ENCODE measurements around the gene ARHGAP21.
"Not testable (repeated sequence)": the region's sequence is repeated elsewhere in the genome, so short reads cannot be mapped to it uniquely, and the experiment has no call there.

ARHGAP21 gene

DNA sequence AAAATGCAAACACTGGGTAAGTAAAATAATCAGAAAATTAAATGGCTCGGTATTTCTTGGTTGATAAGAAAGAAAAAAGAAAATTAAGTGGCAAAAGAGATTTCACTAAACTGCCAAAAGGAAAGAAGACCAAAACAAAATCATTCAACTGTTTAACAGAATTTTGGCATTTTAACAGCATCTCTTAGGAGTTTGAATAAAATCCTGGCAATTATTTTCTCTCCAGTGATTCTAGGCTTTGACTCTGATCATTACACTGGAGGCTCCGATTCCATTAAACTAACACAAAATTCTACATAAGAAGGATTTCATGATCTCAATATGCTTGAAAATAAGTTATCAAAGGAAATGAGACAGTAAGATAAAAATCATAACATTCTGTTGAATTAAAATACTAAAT, 62.3 kb downstream of the ARHGAP21 start:
- DNase-seq: no peak
- Histone ChIP-seq H3K36me3 (replicated peaks; ENCODE audit: insufficient read depth, low read length) (no peaks in the 10 kb centered on the region), H3K4me2 (ENCODE audit: low read depth, low read length) (no peak overlapping the region), H3F3A (ENCODE audit: insufficient read depth, low read length) (no peaks in the 10 kb centered on the region), H2AFZ (ENCODE audit: low read length) (no peak overlapping the region), H3K79me2 (ENCODE audit: low read length) (no peaks in the 10 kb centered on the region), H3K9me3 (replicated peaks; ENCODE audit: insufficient read depth, low read length) (no peaks in the 10 kb centered on the region), H3K4me3 (ENCODE audit: low read length) (no peak overlapping the region), H3K9ac (ENCODE audit: low read length) (no peak overlapping the region), H3K27ac (ENCODE audit: low read length) (no peak overlapping the region), H4K20me1 (ENCODE audit: insufficient read depth, low read length) (no peaks in the 10 kb centered on the region), H3K4me1 (ENCODE audit: low read length) (no peaks in the 10 kb centered on the region), H3K27me3 (replicated peaks; ENCODE audit: insufficient read depth, low read length) (no peaks in the 10 kb centered on the region), H3K9me2 (replicated peaks; ENCODE audit: insufficient read depth, low read length) (no peaks in the 10 kb centered on the region)
- TF ChIP-seq, protein P1, sequence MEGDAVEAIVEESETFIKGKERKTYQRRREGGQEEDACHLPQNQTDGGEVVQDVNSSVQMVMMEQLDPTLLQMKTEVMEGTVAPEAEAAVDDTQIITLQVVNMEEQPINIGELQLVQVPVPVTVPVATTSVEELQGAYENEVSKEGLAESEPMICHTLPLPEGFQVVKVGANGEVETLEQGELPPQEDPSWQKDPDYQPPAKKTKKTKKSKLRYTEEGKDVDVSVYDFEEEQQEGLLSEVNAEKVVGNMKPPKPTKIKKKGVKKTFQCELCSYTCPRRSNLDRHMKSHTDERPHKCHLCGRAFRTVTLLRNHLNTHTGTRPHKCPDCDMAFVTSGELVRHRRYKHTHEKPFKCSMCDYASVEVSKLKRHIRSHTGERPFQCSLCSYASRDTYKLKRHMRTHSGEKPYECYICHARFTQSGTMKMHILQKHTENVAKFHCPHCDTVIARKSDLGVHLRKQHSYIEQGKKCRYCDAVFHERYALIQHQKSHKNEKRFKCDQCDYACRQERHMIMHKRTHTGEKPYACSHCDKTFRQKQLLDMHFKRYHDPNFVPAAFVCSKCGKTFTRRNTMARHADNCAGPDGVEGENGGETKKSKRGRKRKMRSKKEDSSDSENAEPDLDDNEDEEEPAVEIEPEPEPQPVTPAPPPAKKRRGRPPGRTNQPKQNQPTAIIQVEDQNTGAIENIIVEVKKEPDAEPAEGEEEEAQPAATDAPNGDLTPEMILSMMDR (IDR thresholded peaks at IDR 0.05; ENCODE audit: low read length): no peak
- TF ChIP-seq EZH2phosphoT487 (IDR thresholded peaks at IDR 0.05; ENCODE audit: low read length) (no peak), EZH2 (optimal IDR thresholded peaks at IDR 0.05; ENCODE audit: low read depth, low read length) (no peak)

- not testable (repeated sequence) for H3K4me2 ChIP-seq (ENCODE audit: low read depth, low read length); H3K4me1 ChIP-seq (ENCODE audit: low read length); H3K9me3 ChIP-seq (replicated peaks; ENCODE audit: insufficient read depth, low read length); H3K79me2 ChIP-seq (ENCODE audit: low read length); H4K20me1 ChIP-seq (ENCODE audit: insufficient read depth, low read length); H3K4me3 ChIP-seq (ENCODE audit: low read length); H3F3A ChIP-seq (ENCODE audit: insufficient read depth, low read length); H3K9me2 ChIP-seq (replicated peaks; ENCODE audit: insufficient read depth, low read length); H3K27me3 ChIP-seq (replicated peaks; ENCODE audit: insufficient read depth, low read length); H3K36me3 ChIP-seq (replicated peaks; ENCODE audit: insufficient read depth, low read length); H3K9ac ChIP-seq (ENCODE audit: low read length); H3K27ac ChIP-seq (ENCODE audit: low read length); DNase-seq; H2AFZ ChIP-seq (ENCODE audit: low read length)
Measured at GRCh38 chr10:24658319-24658718, 65.4 kb downstream of the ARHGAP21 start.

DNA sequence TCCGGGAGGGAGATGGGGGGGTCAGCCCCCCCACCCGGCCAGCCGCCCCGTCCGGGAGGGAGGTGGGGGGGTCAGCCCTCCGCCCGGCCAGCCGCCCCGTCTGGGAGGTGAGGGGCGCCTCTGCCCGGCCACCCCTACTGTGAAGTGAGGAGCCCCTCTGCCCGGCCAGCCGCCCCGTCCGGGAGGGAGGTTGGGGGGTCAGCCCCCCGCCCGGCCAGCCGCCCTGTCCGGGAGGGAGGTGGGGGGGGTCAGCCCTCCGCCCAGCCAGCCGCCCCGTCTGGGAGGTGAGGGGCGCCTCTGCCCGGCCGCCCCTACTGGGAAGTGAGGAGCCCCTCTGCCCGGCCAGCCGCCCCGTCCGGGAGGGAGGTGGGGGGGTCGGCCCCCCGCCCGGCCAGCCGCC, 67.4 kb downstream of the ARHGAP21 start:
- DNase-seq; H4K20me1 ChIP-seq (ENCODE audit: insufficient read depth, low read length); H3K9me2 ChIP-seq (replicated peaks; ENCODE audit: insufficient read depth, low read length); H3K9me3 ChIP-seq (replicated peaks; ENCODE audit: insufficient read depth, low read length); H3K79me2 ChIP-seq (ENCODE audit: low read length); H3K36me3 ChIP-seq (replicated peaks; ENCODE audit: insufficient read depth, low read length); H2AFZ ChIP-seq (ENCODE audit: low read length); H3K4me2 ChIP-seq (ENCODE audit: low read depth, low read length); H3K4me3 ChIP-seq (ENCODE audit: low read length); H3K9ac ChIP-seq (ENCODE audit: low read length); H3K27me3 ChIP-seq (replicated peaks; ENCODE audit: insufficient read depth, low read length); H3K27ac ChIP-seq (ENCODE audit: low read length): not testable (repeated sequence)
- peaks cover 21% of the 10 kb centered on the region for H3K4me1 ChIP-seq (ENCODE audit: low read length)
- H3F3A ChIP-seq (ENCODE audit: insufficient read depth, low read length): peaks cover 23% of the 10 kb centered on the region

GRCh38 chr10:24652381-24652957, 71.2 kb downstream of the ARHGAP21 start:
- peak; percentile 81 for DNase-seq
- Histone ChIP-seq H3K36me3 (replicated peaks; ENCODE audit: insufficient read depth, low read length) (no peaks in the 10 kb centered on the region), H2AFZ (ENCODE audit: low read length) (peak overlapping the region; percentile 10), H3K27ac (ENCODE audit: low read length) (peak overlapping the region; percentile 90), H3K4me2 (ENCODE audit: low read depth, low read length) (peak overlapping the region; percentile 84), H3K4me1 (ENCODE audit: low read length) (peaks cover 36% of the 10 kb centered on the region), H3K9me3 (replicated peaks; ENCODE audit: insufficient read depth, low read length) (no peaks in the 10 kb centered on the region), H3K79me2 (ENCODE audit: low read length) (peaks cover 22% of the 10 kb centered on the region), H4K20me1 (ENCODE audit: insufficient read depth, low read length) (no peaks in the 10 kb centered on the region), H3K9ac (ENCODE audit: low read length) (peak overlapping the region; percentile 53), H3K27me3 (replicated peaks; ENCODE audit: insufficient read depth, low read length) (no peaks in the 10 kb centered on the region), H3F3A (ENCODE audit: insufficient read depth, low read length) (peaks cover 39% of the 10 kb centered on the region), H3K9me2 (replicated peaks; ENCODE audit: insufficient read depth, low read length) (no peaks in the 10 kb centered on the region), H3K4me3 (ENCODE audit: low read length) (peak overlapping the region; percentile 48)
- TF ChIP-seq EZH2 (optimal IDR thresholded peaks at IDR 0.05; ENCODE audit: low read depth, low read length) (no peak), EZH2phosphoT487 (IDR thresholded peaks at IDR 0.05; ENCODE audit: low read length) (no peak)
- TF ChIP-seq, protein P1 (IDR thresholded peaks at IDR 0.05; ENCODE audit: low read length): no peak

Data from MM.1S (cell line).